ENCODE results near the gene C6. TPM values are rescaled to one million over a fixed set of nuclear protein-coding genes. Genes with fewer than 3 reads are reported as not detected.

The C6 gene
- polyA plus RNA-seq, 3 donors: not detected

- Histone ChIP-seq H3K79me2 (ENCODE audit: insufficient read depth, low read length) (no peaks in the 10 kb centered on the region), H3K4me2 (replicated peaks; ENCODE audit: extremely low read depth, low read length, poor library complexity, severe bottlenecking) (no peak overlapping the region), H3K27ac (ENCODE audit: low read depth in 1 of 2, low read length in 2 of 2) (no peak overlapping the region), H4K20me1 (ENCODE audit: insufficient read depth, low read length) (no peaks in the 10 kb centered on the region), H3K9me3 (replicated peaks in 1 of 2; ENCODE audit: control insufficient read depth in 1 of 2, insufficient read depth in 1 of 2, low read length in 2 of 2) (peaks cover 0 to 2% of the 10 kb centered on the region in 2 donors), H2AFZ (ENCODE audit: insufficient read depth, low read depth, low read length, poor library complexity, severe bottlenecking) (no peak overlapping the region), H3K4me3 (replicated peaks in 1 of 3; ENCODE audit: low read depth in 2 of 3, low read length in 3 of 3) (no peak overlapping the region), H3K4me1 (ENCODE audit: control insufficient read depth in 1 of 2, insufficient read depth in 2 of 2, low read length in 2 of 2) (no peaks in the 10 kb centered on the region), H3K36me3 (replicated peaks in 1 of 2; ENCODE audit: control insufficient read depth in 1 of 2, insufficient read depth in 2 of 2, low read length in 2 of 2) (no peaks in the 10 kb centered on the region), H3K9ac (ENCODE audit: insufficient read depth, low read length, poor library complexity, severe bottlenecking) (no peak overlapping the region), H3K27me3 (ENCODE audit: control insufficient read depth in 2 of 2, insufficient read depth in 2 of 2, low read length in 2 of 2) (no peaks in the 10 kb centered on the region)
- no peak for TF ChIP-seq CTCF (IDR thresholded peaks at IDR 0.05)
- Mint-ChIP-seq H3K4me3 (no peak overlapping the region), H3K27ac (no peak overlapping the region), H3K9me3 (peaks cover 2 to 11% (median 4%) of the 10 kb centered on the region in 7 donors), H3K36me3 (no peaks in the 10 kb centered on the region), H3K27me3 (ENCODE audit: low read depth in 3 of 3) (no peaks in the 10 kb centered on the region), H3K4me1 (no peaks in the 10 kb centered on the region)
- intact Hi-C loops (cut with micrococcal nuclease): no loop called here
- DNase-seq: no peak
- no CpG with 5 or more reads among the region's 3 CpGs for WGBS (ENCODE audit: insufficient coverage)
These were observed 19.0 kb downstream of the C6 start for GRCh38 chr5:41194339-41194738.

- Histone ChIP-seq H3K9me3 (replicated peaks in 1 of 2; ENCODE audit: control insufficient read depth in 1 of 2, insufficient read depth in 1 of 2, low read length in 2 of 2) (peaks cover 0 to 2% of the 10 kb centered on the region in 2 donors), H2AFZ (ENCODE audit: insufficient read depth, low read depth, low read length, poor library complexity, severe bottlenecking) (no peak overlapping the region), H3K4me3 (replicated peaks in 1 of 3; ENCODE audit: low read depth in 2 of 3, low read length in 3 of 3) (no peak overlapping the region), H3K4me1 (ENCODE audit: control insufficient read depth in 1 of 2, insufficient read depth in 2 of 2, low read length in 2 of 2) (no peaks in the 10 kb centered on the region), H3K36me3 (replicated peaks in 1 of 2; ENCODE audit: control insufficient read depth in 1 of 2, insufficient read depth in 2 of 2, low read length in 2 of 2) (no peaks in the 10 kb centered on the region), H3K9ac (ENCODE audit: insufficient read depth, low read length, poor library complexity, severe bottlenecking) (no peak overlapping the region), H3K79me2 (ENCODE audit: insufficient read depth, low read length) (no peaks in the 10 kb centered on the region), H3K4me2 (replicated peaks; ENCODE audit: extremely low read depth, low read length, poor library complexity, severe bottlenecking) (no peak overlapping the region), H3K27ac (ENCODE audit: low read depth in 1 of 2, low read length in 2 of 2) (no peak overlapping the region), H4K20me1 (ENCODE audit: insufficient read depth, low read length) (no peaks in the 10 kb centered on the region), H3K27me3 (ENCODE audit: control insufficient read depth in 2 of 2, insufficient read depth in 2 of 2, low read length in 2 of 2) (no peaks in the 10 kb centered on the region)
- Mint-ChIP-seq H3K36me3 (no peaks in the 10 kb centered on the region), H3K27me3 (ENCODE audit: low read depth in 3 of 3) (no peaks in the 10 kb centered on the region), H3K4me1 (no peaks in the 10 kb centered on the region), H3K4me3 (no peak overlapping the region), H3K27ac (no peak overlapping the region), H3K9me3 (peaks cover 2 to 11% (median 4%) of the 10 kb centered on the region in 7 donors)
- 93% methylated on average over 3 of the region's 5 CpGs for WGBS (ENCODE audit: insufficient coverage)
- intact Hi-C loops (cut with micrococcal nuclease): no loop called here
- DNase-seq: no peak
- no peak for TF ChIP-seq CTCF (IDR thresholded peaks at IDR 0.05)
These were observed 19.7 kb downstream of the C6 start for GRCh38 chr5:41193456-41194205.
